ENCODE results near the gene TSPAN11.

TSPAN11 gene

DNA sequence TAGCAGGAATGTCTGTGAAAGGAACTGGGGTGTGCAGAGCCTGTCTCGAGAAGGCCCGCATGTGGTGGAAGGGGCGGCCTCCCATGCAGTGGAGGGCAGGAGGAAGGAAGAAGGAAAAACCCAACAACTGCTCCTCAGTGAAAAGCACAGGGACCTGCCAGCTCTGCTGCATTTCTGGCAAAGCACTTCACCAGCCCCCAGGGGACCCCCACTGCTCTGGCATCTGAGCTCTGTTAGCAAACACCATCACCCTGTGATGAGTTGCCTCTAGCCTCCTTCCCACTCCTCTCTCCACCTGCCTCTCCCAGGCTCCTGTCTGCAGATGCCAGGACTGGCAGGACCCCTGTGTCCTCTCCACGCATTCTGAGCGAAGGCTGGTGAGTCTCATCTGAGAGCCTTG, 78.1 kb downstream of the TSPAN11 start:
- no peak for TF ChIP-seq POLR2AphosphoS5 (IDR thresholded peaks at IDR 0.05; ENCODE audit: low read depth, low read length)
- TF ChIP-seq, protein P1, sequence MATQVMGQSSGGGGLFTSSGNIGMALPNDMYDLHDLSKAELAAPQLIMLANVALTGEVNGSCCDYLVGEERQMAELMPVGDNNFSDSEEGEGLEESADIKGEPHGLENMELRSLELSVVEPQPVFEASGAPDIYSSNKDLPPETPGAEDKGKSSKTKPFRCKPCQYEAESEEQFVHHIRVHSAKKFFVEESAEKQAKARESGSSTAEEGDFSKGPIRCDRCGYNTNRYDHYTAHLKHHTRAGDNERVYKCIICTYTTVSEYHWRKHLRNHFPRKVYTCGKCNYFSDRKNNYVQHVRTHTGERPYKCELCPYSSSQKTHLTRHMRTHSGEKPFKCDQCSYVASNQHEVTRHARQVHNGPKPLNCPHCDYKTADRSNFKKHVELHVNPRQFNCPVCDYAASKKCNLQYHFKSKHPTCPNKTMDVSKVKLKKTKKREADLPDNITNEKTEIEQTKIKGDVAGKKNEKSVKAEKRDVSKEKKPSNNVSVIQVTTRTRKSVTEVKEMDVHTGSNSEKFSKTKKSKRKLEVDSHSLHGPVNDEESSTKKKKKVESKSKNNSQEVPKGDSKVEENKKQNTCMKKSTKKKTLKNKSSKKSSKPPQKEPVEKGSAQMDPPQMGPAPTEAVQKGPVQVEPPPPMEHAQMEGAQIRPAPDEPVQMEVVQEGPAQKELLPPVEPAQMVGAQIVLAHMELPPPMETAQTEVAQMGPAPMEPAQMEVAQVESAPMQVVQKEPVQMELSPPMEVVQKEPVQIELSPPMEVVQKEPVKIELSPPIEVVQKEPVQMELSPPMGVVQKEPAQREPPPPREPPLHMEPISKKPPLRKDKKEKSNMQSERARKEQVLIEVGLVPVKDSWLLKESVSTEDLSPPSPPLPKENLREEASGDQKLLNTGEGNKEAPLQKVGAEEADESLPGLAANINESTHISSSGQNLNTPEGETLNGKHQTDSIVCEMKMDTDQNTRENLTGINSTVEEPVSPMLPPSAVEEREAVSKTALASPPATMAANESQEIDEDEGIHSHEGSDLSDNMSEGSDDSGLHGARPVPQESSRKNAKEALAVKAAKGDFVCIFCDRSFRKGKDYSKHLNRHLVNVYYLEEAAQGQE (IDR thresholded peaks at IDR 0.05; ENCODE audit: insufficient read depth in 1 of 2, low read depth in 2 of 2, low read length in 2 of 2) = no peak
- TF ChIP-seq FOXP2 (optimal IDR thresholded peaks at IDR 0.05; ENCODE audit: borderline replicate concordance, extremely low read depth, extremely low read length, insufficient read depth) = no peak
- no peak for TF ChIP-seq TAF1 (IDR thresholded peaks at IDR 0.05; ENCODE audit: borderline replicate concordance, insufficient read depth, low read length)
- no peak for TF ChIP-seq SIN3A (IDR thresholded peaks at IDR 0.05; ENCODE audit: borderline replicate concordance, insufficient read depth, low read length)

DNA sequence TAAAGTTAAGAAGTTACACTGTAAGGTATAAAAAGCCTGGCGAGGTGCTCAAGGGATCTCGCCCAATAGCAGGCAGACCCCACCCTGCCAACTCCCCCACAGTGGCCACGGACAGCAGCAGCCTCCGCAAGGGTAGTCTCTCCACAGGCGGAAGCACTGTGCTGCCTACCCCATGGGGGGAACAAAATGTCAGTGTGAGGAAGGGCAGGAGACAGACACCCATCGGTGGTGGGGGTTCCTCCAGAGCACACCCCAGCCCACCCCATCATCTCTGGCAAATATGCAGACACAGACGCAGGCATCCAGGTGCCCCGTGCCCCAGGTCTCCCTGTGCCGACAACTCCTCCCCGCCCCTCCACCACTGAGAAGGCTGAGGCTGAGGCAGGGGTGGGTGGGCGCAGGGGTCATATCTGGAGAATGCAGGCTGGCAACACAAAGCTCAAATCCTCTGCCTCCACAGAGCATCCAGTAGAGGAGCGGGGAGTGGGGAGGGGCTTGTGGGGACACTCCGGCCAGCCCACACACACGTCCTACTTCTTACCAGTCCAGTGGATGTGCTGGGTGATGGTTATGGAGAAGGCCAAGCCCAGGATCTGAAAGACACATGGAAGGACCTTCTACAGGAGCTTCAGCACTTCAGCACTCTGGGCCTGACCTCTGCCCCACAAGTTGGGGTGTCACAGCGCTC, 78.9 kb downstream of the TSPAN11 start:
- TF ChIP-seq TAF1 (IDR thresholded peaks at IDR 0.05; ENCODE audit: borderline replicate concordance, insufficient read depth, low read length) = no peak

DNA sequence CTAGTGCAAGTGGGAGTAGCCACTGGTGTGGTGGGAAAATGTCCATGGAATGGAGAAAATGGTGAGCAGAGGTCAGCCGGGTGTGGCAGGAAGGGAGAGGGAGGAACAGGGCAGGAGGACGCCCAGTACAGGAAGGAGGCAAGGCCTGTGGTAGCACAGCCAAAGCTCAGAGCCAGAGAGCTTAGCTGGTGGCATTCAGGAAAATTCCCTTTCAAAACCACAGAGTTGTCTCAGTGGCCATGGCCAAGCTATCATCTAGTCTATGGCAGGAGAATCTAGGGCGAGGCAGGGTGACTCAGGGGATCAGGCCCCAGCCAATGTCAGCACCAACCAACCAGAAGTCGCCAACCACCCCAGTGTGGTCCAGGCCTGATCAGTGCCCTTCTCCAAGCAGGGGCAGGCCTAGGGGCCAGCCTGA, 79.4 kb downstream of the TSPAN11 start:
- TF ChIP-seq TAF1 (IDR thresholded peaks at IDR 0.05; ENCODE audit: borderline replicate concordance, insufficient read depth, low read length) (no peak), POLR2AphosphoS5 (IDR thresholded peaks at IDR 0.05; ENCODE audit: low read depth, low read length) (no peak), FOXP2 (optimal IDR thresholded peaks at IDR 0.05; ENCODE audit: borderline replicate concordance, extremely low read depth, extremely low read length, insufficient read depth) (no peak), SIN3A (IDR thresholded peaks at IDR 0.05; ENCODE audit: borderline replicate concordance, insufficient read depth, low read length) (no peak)
- TF ChIP-seq, protein P1 (IDR thresholded peaks at IDR 0.05; ENCODE audit: insufficient read depth in 1 of 2, low read depth in 2 of 2, low read length in 2 of 2) = no peak

DNA sequence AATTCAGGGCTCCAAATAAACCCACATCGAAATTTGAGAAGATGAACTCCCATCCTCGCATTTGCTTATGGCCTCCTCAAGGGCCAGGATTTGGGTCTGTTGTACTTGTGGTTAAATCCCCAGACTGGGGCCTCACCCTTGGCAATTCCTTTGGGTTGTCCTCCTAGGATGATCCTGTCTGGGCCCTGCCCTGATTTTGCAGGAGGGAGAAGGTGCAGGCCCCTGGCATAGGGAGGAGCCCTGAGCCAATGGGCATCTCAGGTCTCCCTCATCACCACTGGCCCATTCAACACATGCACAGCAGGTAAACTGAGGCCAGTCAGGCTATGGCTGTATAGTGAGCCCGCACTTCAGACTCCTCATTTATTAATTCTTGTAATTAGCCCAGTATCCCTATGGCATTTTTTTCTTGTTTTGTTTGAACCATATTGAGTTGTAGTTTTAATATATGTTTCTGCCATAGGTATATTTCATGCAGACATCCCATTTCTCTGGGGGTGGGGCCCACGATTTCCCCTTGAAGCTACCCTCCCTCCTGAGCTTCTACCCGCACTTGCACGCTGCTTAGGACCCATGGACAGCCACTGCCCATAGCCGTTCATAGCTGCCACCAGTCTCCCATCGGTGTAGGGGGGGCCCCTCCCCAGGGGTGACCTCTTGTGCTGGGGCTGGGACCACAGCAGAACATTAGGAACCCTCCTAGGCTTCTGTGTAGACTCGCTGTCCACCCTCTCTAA, 80.0 kb downstream of the TSPAN11 start:
- TF ChIP-seq TAF1 (IDR thresholded peaks at IDR 0.05; ENCODE audit: borderline replicate concordance, insufficient read depth, low read length) (no peak), SIN3A (IDR thresholded peaks at IDR 0.05; ENCODE audit: borderline replicate concordance, insufficient read depth, low read length) (no peak), POLR2AphosphoS5 (IDR thresholded peaks at IDR 0.05; ENCODE audit: low read depth, low read length) (no peak), FOXP2 (optimal IDR thresholded peaks at IDR 0.05; ENCODE audit: borderline replicate concordance, extremely low read depth, extremely low read length, insufficient read depth) (no peak)
- TF ChIP-seq, protein P1 (IDR thresholded peaks at IDR 0.05; ENCODE audit: insufficient read depth in 1 of 2, low read depth in 2 of 2, low read length in 2 of 2) = no peak

DNA sequence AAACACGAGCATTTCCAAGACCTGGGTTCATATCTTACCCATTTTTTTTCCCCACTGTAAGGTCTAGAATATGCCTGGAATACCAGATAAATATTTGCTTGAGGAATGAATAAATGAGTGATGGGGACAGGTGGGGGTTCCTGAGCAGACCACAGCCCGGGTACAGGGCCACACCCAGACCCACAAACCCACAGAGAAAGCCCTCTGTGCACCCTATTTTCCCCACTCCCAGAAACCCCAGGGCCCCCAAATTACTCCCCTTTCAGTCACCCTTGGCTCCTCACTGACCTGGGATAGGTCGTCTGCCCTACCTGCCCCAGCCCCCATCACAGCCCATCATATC, 80.6 kb downstream of the TSPAN11 start:
- no peak for TF ChIP-seq POLR2AphosphoS5 (IDR thresholded peaks at IDR 0.05; ENCODE audit: low read depth, low read length)
- TF ChIP-seq FOXP2 (optimal IDR thresholded peaks at IDR 0.05; ENCODE audit: borderline replicate concordance, extremely low read depth, extremely low read length, insufficient read depth) = no peak
- TF ChIP-seq, protein P1 (IDR thresholded peaks at IDR 0.05; ENCODE audit: insufficient read depth in 1 of 2, low read depth in 2 of 2, low read length in 2 of 2) = no peak
- no peak for TF ChIP-seq SIN3A (IDR thresholded peaks at IDR 0.05; ENCODE audit: borderline replicate concordance, insufficient read depth, low read length)
- TF ChIP-seq TAF1 (IDR thresholded peaks at IDR 0.05; ENCODE audit: borderline replicate concordance, insufficient read depth, low read length) = no peak
